Loucy (cell line): Measurements from ENCODE around the gene PUDP.

ENCODE experiments used
- H2AFZ ChIP-seq: fragments of 200-600 bp; sonication (generic); 2 replicates; pipeline ENCODE4 v1.6.0; 2016; ENCODE audit warnings: antibody characterized with exemption, mild to moderate bottlenecking, low read length, moderate library complexity
- H3F3A ChIP-seq: fragments of 200-600 bp; 2 replicates; pipeline ENCODE4 v1.6.0; 2016; ENCODE audit warnings: antibody characterized with exemption, low read depth, mild to moderate bottlenecking
- H3K27me3 ChIP-seq: fragments of 200-600 bp; sonication (generic); 2 replicates; pipeline ENCODE4 v1.6.1; 2014; ENCODE audit warnings: low read length, mild to moderate bottlenecking; ENCODE audit not compliant: insufficient read depth, poor library complexity, severe bottlenecking
- H3K36me3 ChIP-seq: fragments of 200-600 bp; sonication (generic); 2 replicates; pipeline ENCODE4 v1.6.1; 2016; ENCODE audit warnings: low read length; ENCODE audit not compliant: insufficient read depth
- H3K4me1 ChIP-seq: fragments of 200-600 bp; sonication (generic); 2 replicates; pipeline ENCODE4 v1.5.1; 2014; ENCODE audit warnings: low read length, mild to moderate bottlenecking; ENCODE audit not compliant: insufficient read depth, poor library complexity, severe bottlenecking
- H3K4me2 ChIP-seq: fragments of 200-600 bp; sonication (generic); 2 replicates; pipeline ENCODE4 v1.6.0; 2014; ENCODE audit warnings: antibody characterized with exemption, low read length, low read depth, mild to moderate bottlenecking; ENCODE audit not compliant: poor library complexity, severe bottlenecking
- H3K4me3 ChIP-seq: fragments of 200-600 bp; sonication (generic); 2 replicates; pipeline ENCODE4 v1.5.1; 2014; ENCODE audit warnings: low read length, mild to moderate bottlenecking, mixed read lengths; ENCODE audit not compliant: poor library complexity, severe bottlenecking
- H3K79me2 ChIP-seq: fragments of 200-600 bp; sonication (generic); 2 replicates; pipeline ENCODE4 v1.6.1; 2014; ENCODE audit warnings: low read length; ENCODE audit not compliant: insufficient read depth
- H3K9ac ChIP-seq: fragments of 200-600 bp; sonication (generic); 2 replicates; pipeline ENCODE4 v1.6.0; 2014; ENCODE audit warnings: mild to moderate bottlenecking, low read depth, low read length, moderate library complexity; ENCODE audit not compliant: poor library complexity, severe bottlenecking
- H3K9me2 ChIP-seq: fragments of 200-600 bp; sonication (generic); replicated peaks from 2 replicates; pipeline ENCODE4 v1.6.1; 2016; ENCODE audit warnings: low read depth, low read length, mixed read lengths
- H3K9me3 ChIP-seq: fragments of 200-600 bp; sonication (generic); 2 replicates; pipeline ENCODE4 v1.6.1; 2014; ENCODE audit warnings: mild to moderate bottlenecking, antibody characterized with exemption, low read length, low read depth; ENCODE audit not compliant: insufficient read depth
- H4K20me1 ChIP-seq: fragments of 200-600 bp; sonication (generic); 2 replicates; pipeline ENCODE4 v1.6.0; 2014; ENCODE audit warnings: antibody characterized with exemption, low read length, mild to moderate bottlenecking; ENCODE audit not compliant: insufficient read depth, poor library complexity, severe bottlenecking
- EZH2phosphoT487 ChIP-seq: fragments of 200-600 bp; IDR thresholded peaks from 2 replicates; pipeline ENCODE4 v1.6.1; 2018; ENCODE audit warnings: antibody characterized with exemption, mild to moderate bottlenecking, moderate library complexity, borderline replicate concordance
- TF ChIP-seq, protein P1 (sequence below): fragments of 200-600 bp; sonication (generic); conservative IDR thresholded peaks from 2 replicates; pipeline ENCODE4 v1.5.1; 2014; ENCODE audit warnings: mild to moderate bottlenecking, antibody characterized with exemption, low read length

Gene PUDP

DNA sequence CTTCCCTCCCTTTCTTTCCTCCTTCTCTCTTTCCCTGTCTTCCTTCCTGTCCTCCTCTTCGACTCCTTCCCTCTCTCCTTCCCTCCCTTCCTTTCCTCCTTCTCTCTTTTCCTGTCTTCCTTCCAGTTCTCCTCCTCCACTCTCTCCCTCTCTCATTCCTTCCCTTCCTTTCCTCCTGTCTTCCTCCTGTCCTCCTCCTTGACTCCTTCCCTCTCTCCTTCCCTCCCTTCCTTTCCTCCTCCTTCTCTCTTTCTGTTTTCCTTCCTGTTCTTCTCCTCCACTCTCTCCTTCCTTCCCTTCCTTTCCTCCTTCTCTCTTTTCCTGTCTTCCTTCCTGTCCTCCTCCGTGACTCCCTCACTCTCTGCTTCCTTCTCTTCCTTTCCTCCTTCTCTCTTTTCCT is 5.3 kb upstream of the PUDP start:
- Histone ChIP-seq H2AFZ (no peak overlapping the region), H3K27me3 (no peaks in the 10 kb centered on the region), H3F3A (no peaks in the 10 kb centered on the region), H3K9ac (no peak overlapping the region), H3K36me3 (no peaks in the 10 kb centered on the region), H4K20me1 (peaks cover 7% of the 10 kb centered on the region), H3K9me3 (no peaks in the 10 kb centered on the region), H3K4me3 (no peak overlapping the region), H3K4me2 (no peak overlapping the region), H3K4me1 (peaks cover 5% of the 10 kb centered on the region), H3K9me2 (no peaks in the 10 kb centered on the region), H3K79me2 (peaks cover 32% of the 10 kb centered on the region; the same call in 1 of the 2 replicates)
- TF ChIP-seq EZH2phosphoT487: no peak
- TF ChIP-seq, protein P1, sequence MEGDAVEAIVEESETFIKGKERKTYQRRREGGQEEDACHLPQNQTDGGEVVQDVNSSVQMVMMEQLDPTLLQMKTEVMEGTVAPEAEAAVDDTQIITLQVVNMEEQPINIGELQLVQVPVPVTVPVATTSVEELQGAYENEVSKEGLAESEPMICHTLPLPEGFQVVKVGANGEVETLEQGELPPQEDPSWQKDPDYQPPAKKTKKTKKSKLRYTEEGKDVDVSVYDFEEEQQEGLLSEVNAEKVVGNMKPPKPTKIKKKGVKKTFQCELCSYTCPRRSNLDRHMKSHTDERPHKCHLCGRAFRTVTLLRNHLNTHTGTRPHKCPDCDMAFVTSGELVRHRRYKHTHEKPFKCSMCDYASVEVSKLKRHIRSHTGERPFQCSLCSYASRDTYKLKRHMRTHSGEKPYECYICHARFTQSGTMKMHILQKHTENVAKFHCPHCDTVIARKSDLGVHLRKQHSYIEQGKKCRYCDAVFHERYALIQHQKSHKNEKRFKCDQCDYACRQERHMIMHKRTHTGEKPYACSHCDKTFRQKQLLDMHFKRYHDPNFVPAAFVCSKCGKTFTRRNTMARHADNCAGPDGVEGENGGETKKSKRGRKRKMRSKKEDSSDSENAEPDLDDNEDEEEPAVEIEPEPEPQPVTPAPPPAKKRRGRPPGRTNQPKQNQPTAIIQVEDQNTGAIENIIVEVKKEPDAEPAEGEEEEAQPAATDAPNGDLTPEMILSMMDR: no peak

DNA sequence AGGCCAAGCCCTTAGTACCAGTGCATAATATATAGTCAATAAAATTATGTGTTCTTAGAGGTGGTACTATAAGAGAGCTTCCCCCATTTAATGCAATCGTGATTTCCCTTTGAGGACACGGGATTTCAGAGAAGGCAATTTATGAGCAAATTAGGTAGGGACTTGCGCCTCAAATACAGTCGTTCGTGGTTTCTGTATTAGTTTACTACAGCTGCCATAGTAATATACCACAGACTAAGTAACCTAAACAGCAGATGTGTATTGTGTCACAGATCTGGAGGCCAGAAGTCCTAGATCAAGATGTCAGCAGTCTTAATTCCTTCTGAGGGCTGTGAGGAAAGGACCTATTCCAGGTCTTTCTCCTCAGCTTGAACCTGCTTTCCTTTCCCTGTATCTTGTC is 1.5 kb upstream of the PUDP start:
- TF ChIP-seq, protein P1: no peak
- TF ChIP-seq EZH2phosphoT487: no peak
- H3K9ac ChIP-seq: no peak overlapping the region
- H3K27me3 ChIP-seq: no peaks in the 10 kb centered on the region
- H3K9me2 ChIP-seq: no peaks in the 10 kb centered on the region
- H3K4me3 ChIP-seq: peak overlapping the region; percentile 99
- peaks cover 61% of the 10 kb centered on the region for H3K79me2 ChIP-seq
- no peaks in the 10 kb centered on the region for H3K9me3 ChIP-seq
- peaks cover 24% of the 10 kb centered on the region for H3K4me1 ChIP-seq
- H3K36me3 ChIP-seq: no peaks in the 10 kb centered on the region
- no peak overlapping the region for H2AFZ ChIP-seq
- H4K20me1 ChIP-seq: peaks cover 7% of the 10 kb centered on the region
- no peaks in the 10 kb centered on the region for H3F3A ChIP-seq
- peak overlapping the region; percentile 66 for H3K4me2 ChIP-seq

DNA sequence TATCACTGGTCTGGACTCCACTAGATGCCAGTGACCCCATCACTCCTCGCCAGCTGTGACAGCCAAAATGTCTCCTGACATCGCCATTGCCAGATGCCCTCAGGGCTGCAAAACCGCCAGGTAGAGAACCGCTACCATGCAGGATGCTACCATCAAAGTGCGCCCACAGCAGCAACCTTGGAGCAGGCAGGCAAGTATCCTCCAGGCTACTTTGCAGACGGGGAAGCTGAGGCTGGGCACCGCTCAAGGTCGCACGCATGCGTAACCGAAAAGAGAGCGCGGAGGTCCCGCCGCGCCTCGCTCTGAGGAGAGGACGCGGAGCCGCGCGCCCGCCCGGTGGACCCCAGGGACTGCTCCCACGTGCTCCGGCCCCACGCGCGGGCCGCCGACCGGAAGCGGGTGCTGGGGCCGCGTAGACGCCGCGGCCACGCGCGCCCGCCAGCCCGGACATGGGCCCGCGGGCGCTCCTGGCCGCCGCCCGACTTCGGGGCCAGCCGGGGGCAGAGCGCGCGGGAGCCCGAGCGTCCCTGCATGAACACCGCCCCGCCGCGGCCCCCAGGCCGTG is 458 bp downstream of the PUDP start, which contains the start of gene STS:
Gene STS, plus strand, starts transcription at position 300 of the 565 bp plus-strand sequence. CDS start 105,488 bp downstream, outside the sequence.
- no peaks in the 10 kb centered on the region for H3K9me2 ChIP-seq
- peak within 1 kb of the TSS; percentile 99 for H3K4me3 ChIP-seq
- TF ChIP-seq EZH2phosphoT487: no peak
- TF ChIP-seq, protein P1: no peak
- peak within 1 kb of the TSS; percentile 98 for H2AFZ ChIP-seq
- peak within 1 kb of the TSS; percentile 89 for H3K9ac ChIP-seq
- no peaks in the 10 kb centered on the region for H3K36me3 ChIP-seq
- H3K9me3 ChIP-seq: no peaks in the 10 kb centered on the region
- peaks cover 67% of the 10 kb centered on the region for H3K79me2 ChIP-seq
- peaks cover 36% of the 10 kb centered on the region for H3K4me1 ChIP-seq
- H3K27me3 ChIP-seq: no peaks in the 10 kb centered on the region
- H3K4me2 ChIP-seq: peak within 1 kb of the TSS; percentile 85
- no peaks in the 10 kb centered on the region for H3F3A ChIP-seq
- peaks cover 7% of the 10 kb centered on the region for H4K20me1 ChIP-seq
